GM21529 (cell line): Measurements from ENCODE around the gene FAM184A.
"Not testable (repeated sequence)": the region's sequence is repeated elsewhere in the genome, so short reads cannot be mapped to it uniquely, and the experiment has no call there.

Experiments
- ATAC-seq: cut with Tn5 transposase; IDR thresholded peaks from one replicate; pipeline ENCODE4 v1.9.1; 2021; ENCODE audit not compliant: unreplicated experiment

Gene FAM184A

GRCh38 chr6:119020597-119021561 is 57.6 kb downstream of the FAM184A start:
- ATAC-seq = no peak

DNA sequence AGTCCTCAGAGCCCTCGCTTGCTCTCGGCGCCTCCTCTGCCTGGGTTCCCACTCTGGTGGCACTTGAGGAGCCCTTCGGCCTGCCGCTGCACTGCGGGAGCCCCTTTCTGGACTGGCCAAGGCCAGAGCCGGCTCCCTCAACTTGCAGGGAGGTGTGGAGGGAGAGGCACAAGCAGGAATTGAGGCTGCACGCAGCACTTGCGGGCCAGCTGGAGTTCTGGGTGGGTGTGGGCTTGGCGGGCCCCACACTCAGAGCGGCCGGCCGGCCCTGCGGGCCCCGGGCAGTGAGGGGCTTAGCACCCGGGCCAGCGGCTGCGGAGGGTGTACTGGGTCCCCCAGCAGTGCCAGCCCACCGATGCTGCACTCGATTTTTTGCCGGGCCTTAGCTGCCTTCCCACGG is 63.3 kb downstream of the FAM184A start:
- ATAC-seq = not testable (repeated sequence)

- ATAC-seq = no peak
These were observed 65.9 kb downstream of the FAM184A start for GRCh38 chr6:119012521-119012920.

- ATAC-seq = not testable (repeated sequence)
These were observed 69.2 kb downstream of the FAM184A start for GRCh38 chr6:119009266-119009665.

DNA sequence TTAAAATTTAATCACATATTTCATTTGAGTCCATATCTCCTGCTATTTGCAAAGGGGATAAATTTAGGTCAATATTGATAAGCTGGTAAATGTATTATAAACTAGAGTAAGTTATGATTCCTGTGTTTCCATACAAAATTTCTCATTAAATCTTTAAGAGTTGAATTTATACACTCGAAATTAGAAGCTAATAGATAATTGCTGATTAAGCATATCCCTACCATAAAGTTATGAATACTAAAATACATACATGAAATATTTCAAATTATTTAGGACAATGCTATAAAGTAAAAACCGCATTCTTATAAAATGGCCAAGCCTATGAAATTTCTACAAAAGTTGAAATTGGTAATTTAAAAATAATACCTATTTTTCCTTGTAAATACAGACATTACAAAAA is 71.5 kb downstream of the FAM184A start:
- no peak for ATAC-seq

DNA sequence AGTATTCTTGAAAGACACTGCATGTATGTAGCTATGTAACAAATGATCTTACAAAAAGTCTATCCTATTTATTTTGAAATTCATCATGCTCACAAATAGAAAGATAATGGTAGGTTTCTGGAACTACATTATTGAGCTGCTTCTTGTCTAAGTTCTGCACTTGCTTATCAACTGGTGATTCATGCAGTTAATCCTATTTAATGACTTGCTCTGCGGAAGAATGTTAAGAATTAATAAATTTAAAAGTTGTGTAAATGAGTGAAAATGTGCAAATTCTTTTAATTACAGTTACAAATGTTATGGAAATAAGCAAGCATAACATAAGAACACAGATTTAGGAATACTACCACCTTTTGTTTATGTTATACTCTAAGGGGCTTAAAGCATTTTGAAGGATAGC is 76.4 kb downstream of the FAM184A start:
- no peak for ATAC-seq

GRCh38 chr6:118999494-119000040 is 78.9 kb downstream of the FAM184A start:
- no peak for ATAC-seq

DNA sequence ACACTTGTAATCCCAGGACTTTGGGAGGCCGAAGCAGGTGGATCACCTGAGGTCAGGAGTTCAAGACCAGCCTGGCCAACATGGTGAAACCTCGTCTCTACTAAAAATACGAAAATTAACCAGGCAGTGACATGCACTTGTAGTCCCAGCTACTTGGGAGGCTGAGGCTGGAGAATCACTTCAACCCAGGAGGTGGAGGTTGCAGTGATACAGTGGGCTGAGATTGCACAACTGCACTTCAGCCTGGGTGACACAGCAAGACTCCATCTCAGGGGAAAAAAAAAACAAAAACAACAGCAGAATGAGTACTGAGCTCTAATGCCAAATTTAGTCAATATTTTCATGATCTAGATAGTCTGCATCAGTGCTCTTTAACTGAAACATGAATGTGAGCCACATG is 81.0 kb downstream of the FAM184A start:
- ATAC-seq = not testable (repeated sequence)

GRCh38 chr6:118996289-118996820 is 82.1 kb downstream of the FAM184A start:
- no peak for ATAC-seq

- no peak for ATAC-seq
These were observed 84.6 kb downstream of the FAM184A start for GRCh38 chr6:118993803-118994251.

- no peak for ATAC-seq
These were observed 85.1 kb downstream of the FAM184A start for GRCh38 chr6:118993358-118993757.

- ATAC-seq = no peak
These were observed 86.2 kb downstream of the FAM184A start for GRCh38 chr6:118992186-118992795.

GRCh38 chr6:118986312-118986711 is 92.2 kb downstream of the FAM184A start:
- no peak for ATAC-seq

GRCh38 chr6:118985123-118985830 is 93.2 kb downstream of the FAM184A start:
- no peak for ATAC-seq

DNA sequence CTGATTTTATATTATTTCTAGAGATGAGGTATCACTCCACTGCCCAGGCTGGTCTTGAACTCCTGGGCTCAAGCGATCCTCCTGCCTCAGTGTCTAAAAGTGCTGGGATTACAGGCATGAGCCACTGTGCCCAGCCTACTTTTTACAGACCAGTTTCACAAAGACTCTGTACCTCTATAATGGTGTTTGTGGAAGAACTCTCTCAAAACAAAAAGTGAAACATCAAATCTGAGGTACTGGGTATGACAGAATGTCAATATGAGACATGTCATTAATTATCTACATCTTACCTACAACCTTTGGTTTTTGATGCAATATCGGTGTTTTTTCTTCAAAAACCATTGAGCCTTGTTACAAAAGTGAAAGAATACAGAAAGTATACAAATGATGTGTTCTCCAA is 94.1 kb downstream of the FAM184A start:
- ATAC-seq = no peak

DNA sequence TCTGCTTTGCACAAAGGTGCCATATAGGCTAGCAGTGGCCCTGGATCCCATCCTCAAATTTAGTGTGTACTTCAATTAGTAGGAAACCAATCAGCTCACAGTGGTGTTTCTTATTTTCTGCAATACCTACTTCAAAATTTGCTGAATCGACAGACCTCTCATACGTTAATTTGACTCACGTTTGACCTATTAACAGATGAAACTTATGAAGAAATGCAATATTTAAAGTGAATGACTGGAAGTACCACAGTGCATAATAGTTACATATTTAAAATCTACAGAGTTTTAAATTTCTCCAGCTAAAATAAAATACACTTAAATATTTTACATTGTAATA is 95.9 kb downstream of the FAM184A start:
- no peak for ATAC-seq

DNA sequence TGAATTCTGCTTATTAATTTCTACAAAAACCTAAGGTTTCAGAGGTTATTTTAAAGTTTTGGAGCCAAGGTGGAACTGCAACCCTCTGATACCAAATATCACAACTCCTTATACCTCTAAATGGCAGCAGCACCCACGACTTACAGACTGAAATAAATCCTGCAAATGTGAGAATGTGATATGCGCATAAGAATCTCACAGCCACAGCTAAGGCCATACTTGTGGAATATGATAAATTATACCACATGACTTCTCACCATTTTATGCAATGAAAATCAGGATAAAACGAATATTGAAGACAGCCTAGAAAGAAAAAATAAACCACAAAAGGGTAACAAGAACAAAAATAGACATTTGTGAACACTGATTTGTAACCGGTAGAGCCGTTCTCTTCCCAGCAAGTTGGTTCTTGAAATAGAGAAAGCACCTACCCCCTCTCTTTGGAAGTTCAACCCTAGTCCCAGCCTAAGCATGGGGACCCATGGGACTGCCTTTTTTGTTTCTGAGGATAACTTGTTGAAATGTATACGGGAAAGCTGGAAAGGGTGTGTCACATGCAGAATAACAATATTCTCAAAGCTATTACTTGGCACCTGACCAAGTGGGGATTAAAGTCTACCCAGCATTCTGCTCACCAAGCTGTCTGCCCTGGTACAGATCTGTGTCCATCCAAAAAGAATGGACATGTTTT is 96.4 kb downstream of the FAM184A start:
- ATAC-seq = no peak

GRCh38 chr6:118980063-118980462 is 98.4 kb downstream of the FAM184A start:
- no peak for ATAC-seq

DNA sequence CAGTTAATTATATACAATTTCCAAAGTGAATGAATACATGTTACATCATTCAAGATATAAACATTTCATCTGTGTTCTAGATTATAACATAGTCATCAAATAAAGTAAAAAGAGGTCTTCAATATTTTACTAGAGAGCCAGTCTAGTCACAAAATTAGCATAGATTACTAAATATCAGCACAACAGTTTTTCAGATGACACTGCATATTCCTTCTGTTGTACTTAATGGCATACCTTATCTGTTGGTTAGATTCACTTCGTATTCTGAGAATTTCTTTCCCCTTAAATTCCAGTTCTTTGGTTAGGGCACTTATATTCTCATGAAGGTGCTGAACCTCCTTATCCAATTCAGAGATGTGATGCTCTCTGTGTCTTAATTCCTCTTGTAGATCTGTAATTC is 103.7 kb downstream of the FAM184A start:
- no peak for ATAC-seq

DNA sequence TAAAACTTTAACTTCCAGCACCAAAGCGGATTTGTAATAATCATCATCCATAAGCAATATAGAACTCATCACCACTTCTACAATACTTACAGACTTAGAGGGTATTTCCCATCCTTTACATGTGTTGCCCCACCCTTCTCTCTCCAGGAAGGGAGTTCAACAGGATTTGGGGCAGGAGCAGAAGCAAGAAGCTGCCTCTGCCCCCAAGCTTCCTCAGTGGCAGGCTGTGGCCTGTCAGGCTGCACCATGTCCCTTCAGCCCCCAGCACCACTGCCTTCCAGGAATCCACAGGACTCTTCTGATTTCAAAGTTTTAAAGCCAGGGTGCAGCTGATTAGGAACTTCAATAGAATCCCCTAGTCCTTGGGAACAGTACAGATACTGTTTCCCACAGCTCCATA is 106.8 kb downstream of the FAM184A start:
- ATAC-seq = no peak

DNA sequence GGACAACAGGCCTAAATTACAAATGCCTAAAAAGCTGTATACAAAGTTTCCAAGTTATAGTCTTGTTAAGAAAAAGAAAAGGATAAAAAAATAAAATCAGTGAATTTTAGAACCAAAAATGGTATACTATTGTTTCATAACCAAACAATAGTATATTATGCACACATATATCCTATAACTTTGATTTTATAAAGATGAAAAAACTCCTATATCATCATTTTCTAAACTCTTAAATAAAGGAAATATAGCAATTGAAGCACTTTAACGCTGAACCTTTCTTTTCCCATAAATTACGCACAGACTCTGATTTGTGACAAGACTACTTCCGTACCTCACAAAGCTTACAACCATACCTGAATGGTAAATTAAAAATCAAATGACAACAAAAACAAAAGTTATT is 107.6 kb downstream of the FAM184A start:
- ATAC-seq = no peak
